ENCODE results near the gene COG1.

- TF ChIP-seq EZH2 (IDR thresholded peaks at IDR 0.05; ENCODE audit: low read length, unreplicated experiment), result no peak
- TF ChIP-seq, protein P1, sequence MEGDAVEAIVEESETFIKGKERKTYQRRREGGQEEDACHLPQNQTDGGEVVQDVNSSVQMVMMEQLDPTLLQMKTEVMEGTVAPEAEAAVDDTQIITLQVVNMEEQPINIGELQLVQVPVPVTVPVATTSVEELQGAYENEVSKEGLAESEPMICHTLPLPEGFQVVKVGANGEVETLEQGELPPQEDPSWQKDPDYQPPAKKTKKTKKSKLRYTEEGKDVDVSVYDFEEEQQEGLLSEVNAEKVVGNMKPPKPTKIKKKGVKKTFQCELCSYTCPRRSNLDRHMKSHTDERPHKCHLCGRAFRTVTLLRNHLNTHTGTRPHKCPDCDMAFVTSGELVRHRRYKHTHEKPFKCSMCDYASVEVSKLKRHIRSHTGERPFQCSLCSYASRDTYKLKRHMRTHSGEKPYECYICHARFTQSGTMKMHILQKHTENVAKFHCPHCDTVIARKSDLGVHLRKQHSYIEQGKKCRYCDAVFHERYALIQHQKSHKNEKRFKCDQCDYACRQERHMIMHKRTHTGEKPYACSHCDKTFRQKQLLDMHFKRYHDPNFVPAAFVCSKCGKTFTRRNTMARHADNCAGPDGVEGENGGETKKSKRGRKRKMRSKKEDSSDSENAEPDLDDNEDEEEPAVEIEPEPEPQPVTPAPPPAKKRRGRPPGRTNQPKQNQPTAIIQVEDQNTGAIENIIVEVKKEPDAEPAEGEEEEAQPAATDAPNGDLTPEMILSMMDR (conservative IDR thresholded peaks at IDR 0.05; ENCODE audit: low read depth, low read length), result no peak
Measured at GRCh38 chr17:73214008-73214407, 21.2 kb downstream of the COG1 start.
